ENCODE data around the gene SARS2.

GRCh38 chr19:38977445-38978325, 47.1 kb upstream of the SARS2 start:
- TF ChIP-seq POLR2A (IDR thresholded peaks at IDR 0.05), result no peak
- TF ChIP-seq CTCF (IDR thresholded peaks at IDR 0.05), result no peak

Measured in Peyer's patch (tissue), 4 donors.